Chondrocyte (in vitro differentiated cells): Measurements from ENCODE around the gene SLC44A1. TPM values are rescaled to one million over a fixed set of nuclear protein-coding genes. Genes with fewer than 3 reads are reported as not detected.

Source experiments
- DNase-seq: peaks from one replicate; pipeline ENCODE4 v3.0.0; 2021; ENCODE audit warnings: mixed read lengths, low spot score
- H3K27ac Mint-ChIP-seq: one replicate; pipeline ENCODE4 v1.8.0; 2021; ENCODE audit warnings: mild to moderate bottlenecking, moderate library complexity, mixed read lengths; ENCODE audit not compliant: unreplicated experiment
- H3K27me3 Mint-ChIP-seq: 2 replicates; pipeline ENCODE4 v1.8.0; 2021; ENCODE audit warnings: low read depth, mixed read lengths
- H3K36me3 Mint-ChIP-seq: 2 replicates; pipeline ENCODE4 v1.8.0; 2021; ENCODE audit warnings: low read depth, mixed read lengths
- H3K4me1 Mint-ChIP-seq: 2 replicates; pipeline ENCODE4 v1.8.0; 2021; ENCODE audit warnings: low read depth, mild to moderate bottlenecking, mixed read lengths
- H3K4me3 Mint-ChIP-seq: one replicate; pipeline ENCODE4 v1.8.0; 2021; ENCODE audit warnings: mild to moderate bottlenecking, moderate library complexity, mixed read lengths; ENCODE audit not compliant: unreplicated experiment
- H3K9me3 Mint-ChIP-seq: 2 replicates; pipeline ENCODE4 v1.8.0; 2021; ENCODE audit warnings: low read depth, mixed read lengths
- total RNA-seq: library from RNA; stranded (reverse); gene quantifications from 3 replicates; pipeline ENCODE4 v1.2.1, GENCODE V29; 2021
- TF ChIP-seq, protein P1 (sequence below): fragments of 200-600 bp; sonication (generic); IDR thresholded peaks from 2 replicates; pipeline ENCODE4 v1.5.0; 2021; ENCODE audit warnings: antibody characterized with exemption, mild to moderate bottlenecking, moderate library complexity

SLC44A1 gene
- total RNA-seq, 1 donor from 2014 or later: 17.1 TPM

DNA sequence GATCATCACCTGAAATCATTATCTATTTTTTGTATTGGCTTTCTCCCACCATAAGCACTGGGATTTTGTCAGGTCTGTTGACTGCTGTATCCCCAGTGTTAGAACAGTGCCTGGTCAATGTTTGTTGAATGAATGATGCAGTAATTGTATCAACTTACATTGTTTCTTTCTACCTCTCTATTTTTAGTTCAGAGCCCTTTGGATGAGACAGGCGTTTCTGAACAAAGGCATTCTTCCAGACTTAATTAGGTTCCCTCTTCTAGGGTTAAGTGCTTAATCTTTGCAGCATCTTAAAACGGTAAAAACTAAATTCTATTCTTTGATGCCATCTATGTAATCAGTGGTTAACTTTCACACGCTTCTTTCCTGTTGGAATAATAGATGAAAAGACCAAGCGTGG, 26.3 kb downstream of the SLC44A1 start:
- no peak overlapping the region for H3K27ac Mint-ChIP-seq
- TF ChIP-seq, protein P1, sequence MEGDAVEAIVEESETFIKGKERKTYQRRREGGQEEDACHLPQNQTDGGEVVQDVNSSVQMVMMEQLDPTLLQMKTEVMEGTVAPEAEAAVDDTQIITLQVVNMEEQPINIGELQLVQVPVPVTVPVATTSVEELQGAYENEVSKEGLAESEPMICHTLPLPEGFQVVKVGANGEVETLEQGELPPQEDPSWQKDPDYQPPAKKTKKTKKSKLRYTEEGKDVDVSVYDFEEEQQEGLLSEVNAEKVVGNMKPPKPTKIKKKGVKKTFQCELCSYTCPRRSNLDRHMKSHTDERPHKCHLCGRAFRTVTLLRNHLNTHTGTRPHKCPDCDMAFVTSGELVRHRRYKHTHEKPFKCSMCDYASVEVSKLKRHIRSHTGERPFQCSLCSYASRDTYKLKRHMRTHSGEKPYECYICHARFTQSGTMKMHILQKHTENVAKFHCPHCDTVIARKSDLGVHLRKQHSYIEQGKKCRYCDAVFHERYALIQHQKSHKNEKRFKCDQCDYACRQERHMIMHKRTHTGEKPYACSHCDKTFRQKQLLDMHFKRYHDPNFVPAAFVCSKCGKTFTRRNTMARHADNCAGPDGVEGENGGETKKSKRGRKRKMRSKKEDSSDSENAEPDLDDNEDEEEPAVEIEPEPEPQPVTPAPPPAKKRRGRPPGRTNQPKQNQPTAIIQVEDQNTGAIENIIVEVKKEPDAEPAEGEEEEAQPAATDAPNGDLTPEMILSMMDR: no peak
- H3K27me3 Mint-ChIP-seq: no peaks in the 10 kb centered on the region
- H3K36me3 Mint-ChIP-seq: no peaks in the 10 kb centered on the region
- H3K9me3 Mint-ChIP-seq: peaks cover 2% of the 10 kb centered on the region
- no peak for DNase-seq
- no peak overlapping the region for H3K4me3 Mint-ChIP-seq
- H3K4me1 Mint-ChIP-seq: no peaks in the 10 kb centered on the region

DNA sequence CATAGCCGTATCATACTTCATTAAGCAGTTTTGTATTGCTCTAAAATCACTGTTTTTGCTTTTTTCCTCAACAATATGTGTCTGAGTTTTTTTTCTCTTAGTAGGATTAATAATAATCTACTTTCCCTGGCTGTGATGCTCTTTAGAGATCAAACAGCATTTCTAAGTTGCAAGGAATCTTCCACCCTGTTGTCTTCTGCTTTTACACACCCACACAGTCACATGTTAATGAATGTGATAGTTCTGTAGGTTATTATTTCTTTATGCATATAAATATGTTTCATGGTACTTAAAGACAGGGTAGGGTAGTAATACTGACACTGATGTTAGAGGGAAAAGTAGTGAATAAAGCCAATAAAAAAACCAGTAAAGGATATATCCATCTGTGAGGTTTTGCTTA, 29.3 kb downstream of the SLC44A1 start:
- Mint-ChIP-seq H3K36me3 (no peaks in the 10 kb centered on the region), H3K4me1 (no peaks in the 10 kb centered on the region), H3K9me3 (no peaks in the 10 kb centered on the region), H3K4me3 (no peak overlapping the region), H3K27me3 (no peaks in the 10 kb centered on the region), H3K27ac (no peak overlapping the region)
- DNase-seq: no peak
- TF ChIP-seq, protein P1: no peak

DNA sequence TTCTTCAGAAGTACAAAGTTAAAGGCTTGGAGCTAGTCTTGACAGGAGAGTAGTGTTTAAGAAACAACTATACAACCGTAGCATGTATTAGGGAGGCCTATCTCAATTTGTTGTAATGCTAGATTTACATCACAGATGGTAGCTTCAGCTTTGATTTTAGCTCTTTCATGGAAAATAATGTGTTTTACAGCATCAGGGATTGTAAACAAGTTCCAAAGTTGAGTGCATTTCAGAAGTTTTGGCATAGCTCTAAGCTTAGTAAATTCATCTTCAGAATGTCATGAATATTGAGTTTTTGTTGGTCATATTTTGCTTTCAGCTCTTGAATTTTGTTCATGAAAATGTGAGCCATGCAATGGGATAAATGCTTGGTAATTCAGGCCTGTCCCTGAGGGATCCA, 30.7 kb downstream of the SLC44A1 start:
- no peak overlapping the region for H3K4me3 Mint-ChIP-seq
- no peaks in the 10 kb centered on the region for H3K27me3 Mint-ChIP-seq
- no peaks in the 10 kb centered on the region for H3K4me1 Mint-ChIP-seq
- no peak for DNase-seq
- H3K9me3 Mint-ChIP-seq: no peaks in the 10 kb centered on the region
- TF ChIP-seq, protein P1: no peak
- H3K36me3 Mint-ChIP-seq: no peaks in the 10 kb centered on the region
- no peak overlapping the region for H3K27ac Mint-ChIP-seq

DNA sequence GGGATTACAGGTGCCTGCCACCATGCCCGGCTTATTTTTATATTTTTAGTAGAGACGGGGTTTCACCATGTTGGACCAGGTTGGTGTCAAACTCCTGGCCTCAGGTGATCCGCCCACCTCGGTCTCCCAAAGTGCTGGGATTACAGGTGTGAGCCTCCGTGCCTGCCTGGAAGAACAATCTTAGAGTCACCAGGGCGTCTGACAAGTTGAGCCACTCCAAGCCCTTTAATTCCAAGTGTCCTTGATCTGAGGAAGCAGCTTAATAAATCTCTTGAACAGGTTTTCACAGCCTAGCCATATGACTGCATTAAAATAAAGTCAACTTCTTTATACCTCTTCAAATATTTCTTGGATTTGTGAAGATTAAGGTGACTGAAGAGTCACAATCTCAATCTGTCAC, 31.5 kb downstream of the SLC44A1 start:
- Mint-ChIP-seq H3K4me1 (no peaks in the 10 kb centered on the region), H3K27me3 (no peaks in the 10 kb centered on the region), H3K27ac (no peak overlapping the region), H3K4me3 (no peak overlapping the region), H3K36me3 (no peaks in the 10 kb centered on the region), H3K9me3 (no peaks in the 10 kb centered on the region)
- DNase-seq: no peak
- TF ChIP-seq, protein P1: no peak

DNA sequence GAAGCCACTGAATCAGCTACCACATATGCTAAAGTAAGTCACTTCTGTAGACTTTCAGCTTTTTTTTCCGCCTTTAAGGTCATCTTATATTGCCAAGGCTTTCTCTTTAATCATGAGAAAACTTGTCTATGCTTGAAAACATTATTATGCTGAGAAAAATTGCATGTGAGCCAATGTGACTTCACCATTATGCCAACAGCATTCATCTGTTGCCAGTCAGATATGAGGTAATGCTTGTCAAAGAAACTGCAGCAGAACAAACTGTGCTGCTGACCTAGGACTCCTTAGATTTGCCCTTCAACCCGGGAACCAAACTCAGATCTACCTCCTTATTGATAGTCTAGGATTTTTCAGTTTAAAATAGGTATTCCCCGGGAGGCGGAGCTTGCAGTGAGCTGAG, 34.3 kb downstream of the SLC44A1 start:
- H3K27ac Mint-ChIP-seq: no peak overlapping the region
- no peaks in the 10 kb centered on the region for H3K4me1 Mint-ChIP-seq
- H3K9me3 Mint-ChIP-seq: no peaks in the 10 kb centered on the region
- no peak overlapping the region for H3K4me3 Mint-ChIP-seq
- H3K36me3 Mint-ChIP-seq: no peaks in the 10 kb centered on the region
- H3K27me3 Mint-ChIP-seq: no peaks in the 10 kb centered on the region
- TF ChIP-seq, protein P1: no peak
- DNase-seq: no peak
